Astrocyte (in vitro differentiated cells and primary cell): ENCODE data around the gene MET.

ENCODE experiments used
- EZH2 ChIP-seq: IDR thresholded peaks from 2 replicates; pipeline ENCODE4 v1.6.1; 2012; ENCODE audit warnings: mild to moderate bottlenecking, low read length, inconsistent platforms; ENCODE audit not compliant: insufficient read depth
- TF ChIP-seq, protein P1 (sequence below): IDR thresholded peaks from 2 replicates; pipeline ENCODE4 v1.5.1; 2011; ENCODE audit warnings: low read depth, mild to moderate bottlenecking, inconsistent platforms, low read length, moderate library complexity; ENCODE audit not compliant: insufficient read depth

- TF ChIP-seq, protein P1, sequence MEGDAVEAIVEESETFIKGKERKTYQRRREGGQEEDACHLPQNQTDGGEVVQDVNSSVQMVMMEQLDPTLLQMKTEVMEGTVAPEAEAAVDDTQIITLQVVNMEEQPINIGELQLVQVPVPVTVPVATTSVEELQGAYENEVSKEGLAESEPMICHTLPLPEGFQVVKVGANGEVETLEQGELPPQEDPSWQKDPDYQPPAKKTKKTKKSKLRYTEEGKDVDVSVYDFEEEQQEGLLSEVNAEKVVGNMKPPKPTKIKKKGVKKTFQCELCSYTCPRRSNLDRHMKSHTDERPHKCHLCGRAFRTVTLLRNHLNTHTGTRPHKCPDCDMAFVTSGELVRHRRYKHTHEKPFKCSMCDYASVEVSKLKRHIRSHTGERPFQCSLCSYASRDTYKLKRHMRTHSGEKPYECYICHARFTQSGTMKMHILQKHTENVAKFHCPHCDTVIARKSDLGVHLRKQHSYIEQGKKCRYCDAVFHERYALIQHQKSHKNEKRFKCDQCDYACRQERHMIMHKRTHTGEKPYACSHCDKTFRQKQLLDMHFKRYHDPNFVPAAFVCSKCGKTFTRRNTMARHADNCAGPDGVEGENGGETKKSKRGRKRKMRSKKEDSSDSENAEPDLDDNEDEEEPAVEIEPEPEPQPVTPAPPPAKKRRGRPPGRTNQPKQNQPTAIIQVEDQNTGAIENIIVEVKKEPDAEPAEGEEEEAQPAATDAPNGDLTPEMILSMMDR, result no peak
- no peak for TF ChIP-seq EZH2
These were observed 3.9 kb downstream of the MET start for GRCh38 chr7:116675812-116676355.
